ENCODE data around the gene KIF23. TPM values are rescaled to one million over a fixed set of nuclear protein-coding genes. Genes with fewer than 3 reads are reported as not detected.
A peak's percentile ranks its signal among the peaks of the same experiment; 100 is the strongest.

Gene KIF23
- total RNA-seq, 1 donor from 2014 or later, result 3.7 TPM

DNA sequence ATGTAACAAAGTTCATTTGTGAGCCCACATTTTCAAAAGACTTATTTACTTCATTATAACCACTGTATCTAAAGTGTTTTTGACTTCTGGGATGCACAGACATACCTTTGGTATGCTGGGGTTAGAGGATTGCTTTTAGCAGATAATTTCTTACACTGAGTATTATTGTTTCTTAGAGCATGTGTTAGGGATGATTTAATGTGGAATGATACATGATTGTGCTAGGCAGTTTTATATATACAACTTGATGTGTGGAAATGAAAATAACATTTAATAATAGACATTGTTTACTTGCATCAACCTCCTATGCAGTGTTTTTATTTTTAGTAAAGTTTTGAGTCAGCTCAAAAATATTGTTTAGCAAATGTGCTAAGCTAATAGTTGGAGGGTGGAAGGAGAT lies 3.4 kb downstream of the KIF23 start:
- no peak for DNase-seq (ENCODE audit: low read depth)
- no peak overlapping the region for H3K4me3 ChIP-seq (ENCODE audit: low read depth, low read length)
- FAIRE-seq, result no peak

DNA sequence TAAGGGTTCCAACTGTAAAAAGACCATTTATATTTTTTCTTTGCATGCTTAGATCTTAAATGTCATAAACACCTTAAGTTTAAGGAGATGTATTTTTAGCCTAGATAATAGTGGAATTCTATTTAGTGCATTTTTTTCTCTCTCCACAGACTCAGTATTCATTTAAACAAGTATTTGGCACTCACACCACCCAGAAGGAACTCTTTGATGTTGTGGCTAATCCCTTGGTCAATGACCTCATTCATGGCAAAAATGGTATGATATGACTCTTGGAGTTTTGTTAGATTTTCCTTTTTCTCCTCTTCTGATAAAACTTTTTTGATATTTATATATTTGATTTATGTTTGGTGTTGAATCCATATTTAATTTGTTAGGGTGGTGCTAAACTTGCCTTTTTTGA lies 7.3 kb downstream of the KIF23 start:
- no peak overlapping the region for H3K4me3 ChIP-seq (ENCODE audit: low read depth, low read length)
- no peak for FAIRE-seq

More for the DNA sequence above, 3.4 kb downstream of the KIF23 start:
- Histone ChIP-seq H3K27me3 (ENCODE audit: control insufficient read depth, insufficient read depth, low read length) (no peaks in the 10 kb centered on the region), H3K36me3 (ENCODE audit: control insufficient read depth, insufficient read depth, low read length) (no peaks in the 10 kb centered on the region)
- TF ChIP-seq, protein P1, sequence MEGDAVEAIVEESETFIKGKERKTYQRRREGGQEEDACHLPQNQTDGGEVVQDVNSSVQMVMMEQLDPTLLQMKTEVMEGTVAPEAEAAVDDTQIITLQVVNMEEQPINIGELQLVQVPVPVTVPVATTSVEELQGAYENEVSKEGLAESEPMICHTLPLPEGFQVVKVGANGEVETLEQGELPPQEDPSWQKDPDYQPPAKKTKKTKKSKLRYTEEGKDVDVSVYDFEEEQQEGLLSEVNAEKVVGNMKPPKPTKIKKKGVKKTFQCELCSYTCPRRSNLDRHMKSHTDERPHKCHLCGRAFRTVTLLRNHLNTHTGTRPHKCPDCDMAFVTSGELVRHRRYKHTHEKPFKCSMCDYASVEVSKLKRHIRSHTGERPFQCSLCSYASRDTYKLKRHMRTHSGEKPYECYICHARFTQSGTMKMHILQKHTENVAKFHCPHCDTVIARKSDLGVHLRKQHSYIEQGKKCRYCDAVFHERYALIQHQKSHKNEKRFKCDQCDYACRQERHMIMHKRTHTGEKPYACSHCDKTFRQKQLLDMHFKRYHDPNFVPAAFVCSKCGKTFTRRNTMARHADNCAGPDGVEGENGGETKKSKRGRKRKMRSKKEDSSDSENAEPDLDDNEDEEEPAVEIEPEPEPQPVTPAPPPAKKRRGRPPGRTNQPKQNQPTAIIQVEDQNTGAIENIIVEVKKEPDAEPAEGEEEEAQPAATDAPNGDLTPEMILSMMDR (IDR thresholded peaks at IDR 0.05; ENCODE audit: insufficient read depth, low read length, severe bottlenecking), result no peak

DNA sequence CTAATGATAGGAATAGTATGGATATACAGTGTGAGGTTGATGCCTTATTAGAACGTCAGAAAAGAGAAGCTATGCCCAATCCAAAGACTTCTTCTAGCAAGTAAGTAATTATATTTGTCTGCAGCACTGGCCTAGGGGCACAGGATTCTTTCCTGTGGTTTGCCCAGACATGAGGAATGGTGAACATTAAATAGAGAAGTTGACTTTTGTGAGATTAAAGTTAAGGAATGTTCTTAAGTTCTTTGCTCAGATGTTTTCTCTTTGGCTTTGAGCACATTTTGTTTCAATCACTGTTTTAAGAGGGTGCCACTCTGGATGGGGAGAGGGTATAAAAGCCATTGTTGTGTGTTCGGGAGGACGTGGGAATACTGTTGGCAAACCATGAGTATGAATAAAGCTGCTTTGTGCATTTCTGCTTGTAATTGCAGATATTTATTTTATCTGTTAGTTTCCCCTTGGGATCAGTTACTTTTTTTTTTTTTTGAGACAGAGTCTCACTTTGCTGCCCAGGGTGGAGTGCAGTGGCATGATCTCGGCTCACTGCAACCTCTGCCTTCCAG lies 8.3 kb downstream of the KIF23 start:
- Histone ChIP-seq H3K4me3 (ENCODE audit: low read depth, low read length) (no peak overlapping the region), H3K27me3 (ENCODE audit: control insufficient read depth, insufficient read depth, low read length) (no peaks in the 10 kb centered on the region), H3K36me3 (ENCODE audit: control insufficient read depth, insufficient read depth, low read length) (no peaks in the 10 kb centered on the region)
- TF ChIP-seq, protein P1 (IDR thresholded peaks at IDR 0.05; ENCODE audit: insufficient read depth, low read length, severe bottlenecking), result no peak
- DNase-seq (ENCODE audit: low read depth), result peak; percentile 17
- no peak for FAIRE-seq

More for the DNA sequence above, 7.3 kb downstream of the KIF23 start:
- no peaks in the 10 kb centered on the region for H3K36me3 ChIP-seq (ENCODE audit: control insufficient read depth, insufficient read depth, low read length)
- no peak for DNase-seq (ENCODE audit: low read depth)
- TF ChIP-seq, protein P1 (IDR thresholded peaks at IDR 0.05; ENCODE audit: insufficient read depth, low read length, severe bottlenecking), result no peak
- H3K27me3 ChIP-seq (ENCODE audit: control insufficient read depth, insufficient read depth, low read length), result no peaks in the 10 kb centered on the region

DNA sequence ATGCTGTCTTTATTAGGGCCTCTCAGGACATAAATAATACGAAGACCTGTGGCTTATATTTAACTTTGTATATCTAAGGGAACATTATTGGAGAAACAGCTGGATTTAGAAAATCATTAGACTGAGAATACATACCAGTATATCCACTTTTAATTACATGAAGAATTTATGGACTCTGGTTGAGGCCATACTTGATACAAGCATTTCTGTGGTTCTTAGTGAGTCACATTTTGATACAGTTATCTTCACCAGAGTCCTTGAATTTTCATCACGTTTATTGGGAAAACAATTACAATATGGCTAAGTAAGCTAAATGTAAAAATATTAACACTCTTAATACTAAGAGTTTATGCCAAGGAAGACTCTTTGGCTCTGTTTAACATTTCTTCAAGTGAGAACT lies 9.9 kb downstream of the KIF23 start:
- Histone ChIP-seq H3K36me3 (ENCODE audit: control insufficient read depth, insufficient read depth, low read length) (no peaks in the 10 kb centered on the region), H3K4me3 (ENCODE audit: low read depth, low read length) (no peak overlapping the region), H3K27me3 (ENCODE audit: control insufficient read depth, insufficient read depth, low read length) (no peaks in the 10 kb centered on the region)
- FAIRE-seq, result no peak
- TF ChIP-seq, protein P1 (IDR thresholded peaks at IDR 0.05; ENCODE audit: insufficient read depth, low read length, severe bottlenecking), result no peak
- no peak for DNase-seq (ENCODE audit: low read depth)

DNA sequence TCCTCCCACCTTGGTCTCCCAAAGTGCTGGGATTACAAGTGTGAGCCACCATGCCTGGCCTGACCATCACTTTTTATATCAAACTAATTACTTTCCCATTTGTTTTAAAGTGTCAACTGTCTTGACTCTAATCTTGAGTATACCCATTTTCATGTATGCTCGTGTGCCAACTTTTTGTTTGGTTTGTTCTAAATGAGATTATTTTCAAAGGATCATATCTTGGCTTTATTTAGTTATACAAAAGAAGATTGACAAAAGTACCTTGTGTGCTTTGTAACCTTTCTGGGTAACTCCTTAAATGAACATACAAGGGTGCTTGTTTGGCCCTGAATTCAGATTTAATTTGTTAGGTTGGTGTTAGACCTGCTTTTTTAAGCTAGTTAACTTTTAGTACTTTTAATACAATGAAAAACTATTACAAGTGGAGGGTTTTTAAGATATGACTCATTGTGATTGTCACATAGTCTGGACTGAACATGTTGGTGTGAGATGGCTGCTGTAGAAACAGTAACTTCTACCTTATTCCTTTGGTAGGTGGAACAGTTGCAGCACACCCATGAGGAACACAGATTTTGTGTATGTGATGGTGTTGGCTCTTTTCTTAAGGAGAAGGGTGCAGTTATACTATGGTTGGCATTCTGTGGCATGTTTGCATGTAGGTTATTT lies 10.7 kb downstream of the KIF23 start:
- H3K27me3 ChIP-seq (ENCODE audit: control insufficient read depth, insufficient read depth, low read length), result no peaks in the 10 kb centered on the region
- H3K36me3 ChIP-seq (ENCODE audit: control insufficient read depth, insufficient read depth, low read length), result no peaks in the 10 kb centered on the region
- peak; percentile 55 for DNase-seq (ENCODE audit: low read depth)
- FAIRE-seq, result no peak
- H3K4me3 ChIP-seq (ENCODE audit: low read depth, low read length), result no peak overlapping the region
- TF ChIP-seq, protein P1 (IDR thresholded peaks at IDR 0.05; ENCODE audit: insufficient read depth, low read length, severe bottlenecking), result no peak
